ENCODE data around the gene DSP. TPM values are rescaled to one million over a fixed set of nuclear protein-coding genes. Genes with fewer than 3 reads are reported as not detected.

DSP gene
- total and polyA plus RNA-seq, 10 of the 15 experiments (the other 5 are each of a cell fraction or from before 2014, with no cell fraction given): under 0.01 to 0.36 (median 0.04) TPM; not detected in 4

- Histone ChIP-seq H3K79me2 (ENCODE audit: control insufficient read depth, insufficient read depth, low read length) (no peaks in the 10 kb centered on the region), H3K9ac (ENCODE audit: control insufficient read depth, insufficient read depth, low read length) (no peak overlapping the region), H3K27me3 (replicated peaks in 1 of 2; ENCODE audit: control insufficient read depth in 2 of 2, insufficient read depth in 2 of 2, low read length in 1 of 2) (0 out of 4 replicates have a peak, but pooled peaks cover 1 to 4% of the 10 kb centered on the region in 2 experiments), H3K9me3 (replicated peaks; ENCODE audit: control insufficient read depth, insufficient read depth, low read length) (no peaks in the 10 kb centered on the region), H3K36me3 (ENCODE audit: control insufficient read depth in 2 of 2, insufficient read depth in 2 of 2, low read length in 1 of 2) (no peaks in the 10 kb centered on the region), H3K4me2 (ENCODE audit: control insufficient read depth, insufficient read depth) (no peak overlapping the region), H4K20me1 (ENCODE audit: control insufficient read depth, insufficient read depth) (no peaks in the 10 kb centered on the region), H2AFZ (ENCODE audit: control insufficient read depth, low read depth, low read length) (no peak overlapping the region), H3K4me3 (no peak overlapping the region), H3K4me1 (ENCODE audit: control insufficient read depth, insufficient read depth, low read length) (no peaks in the 10 kb centered on the region), H3K27ac (ENCODE audit: control insufficient read depth, insufficient read depth) (no peak overlapping the region)
- intact Hi-C loops (cut with micrococcal nuclease; ENCODE audit: unreplicated experiment): no loop called here
- in situ Hi-C loops (cut with MboI): no loop called here
- ChIA-PET RAD21 (ENCODE audit: unreplicated experiment) (no interaction called here), POLR2A (no interaction called here), CTCF (interaction anchor here (1.0 kb wide), 1 partner anchor 8 kb away, joined by 3 read pairs; no protein-coding TSS in a partner anchor), SMC1A (ENCODE audit: uncharacterized antibody, unreplicated experiment) (no interaction called here)
- no peak for TF ChIP-seq NBN (IDR thresholded peaks at IDR 0.05)
- TF ChIP-seq ZNF622 (IDR thresholded peaks at IDR 0.05): no peak
- TF ChIP-seq, protein P1, sequence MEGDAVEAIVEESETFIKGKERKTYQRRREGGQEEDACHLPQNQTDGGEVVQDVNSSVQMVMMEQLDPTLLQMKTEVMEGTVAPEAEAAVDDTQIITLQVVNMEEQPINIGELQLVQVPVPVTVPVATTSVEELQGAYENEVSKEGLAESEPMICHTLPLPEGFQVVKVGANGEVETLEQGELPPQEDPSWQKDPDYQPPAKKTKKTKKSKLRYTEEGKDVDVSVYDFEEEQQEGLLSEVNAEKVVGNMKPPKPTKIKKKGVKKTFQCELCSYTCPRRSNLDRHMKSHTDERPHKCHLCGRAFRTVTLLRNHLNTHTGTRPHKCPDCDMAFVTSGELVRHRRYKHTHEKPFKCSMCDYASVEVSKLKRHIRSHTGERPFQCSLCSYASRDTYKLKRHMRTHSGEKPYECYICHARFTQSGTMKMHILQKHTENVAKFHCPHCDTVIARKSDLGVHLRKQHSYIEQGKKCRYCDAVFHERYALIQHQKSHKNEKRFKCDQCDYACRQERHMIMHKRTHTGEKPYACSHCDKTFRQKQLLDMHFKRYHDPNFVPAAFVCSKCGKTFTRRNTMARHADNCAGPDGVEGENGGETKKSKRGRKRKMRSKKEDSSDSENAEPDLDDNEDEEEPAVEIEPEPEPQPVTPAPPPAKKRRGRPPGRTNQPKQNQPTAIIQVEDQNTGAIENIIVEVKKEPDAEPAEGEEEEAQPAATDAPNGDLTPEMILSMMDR (IDR thresholded peaks at IDR 0.05 in 2 of 3, conservative IDR thresholded peaks at IDR 0.05 in 1 of 3; ENCODE audit: control insufficient read depth in 2 of 3, extremely low read depth in 1 of 3, insufficient read depth in 1 of 3, low read depth in 3 of 3, low read length in 3 of 3): no peak
- TF ChIP-seq FOXK2 (IDR thresholded peaks at IDR 0.05): no peak
- TF ChIP-seq SIX5 (IDR thresholded peaks at IDR 0.05; ENCODE audit: low read depth, low read length, severe bottlenecking): no peak
- TF ChIP-seq NFIC (IDR thresholded peaks at IDR 0.05; ENCODE audit: low read depth, low read length): no peak
- TF ChIP-seq MLLT1 (IDR thresholded peaks at IDR 0.05): no peak
- ATAC-seq (no peak), DNase-seq (ENCODE audit: low read depth, low spot score) (no peak), FAIRE-seq (no peak)
- WGBS (ENCODE audit: insufficient coverage, insufficient replicate concordance, low lambda C conversion rate, missing lambda C conversion rate): 35% methylated on average over 6 of the region's 6 CpGs
- BruUV-seq (replicated peaks): no TSS peak
Measured at GRCh38 chr6:7559196-7559595, 17.7 kb downstream of the DSP start.
